UCSD-AML1 (cell line): ENCODE measurements around the gene SAXO1.
"Not testable (repeated sequence)": the region's sequence is repeated elsewhere in the genome, so short reads cannot be mapped to it uniquely, and the experiment has no call there.

Experiments used
- DNase-seq: peaks from one replicate; lab custom pipeline; 2025; ENCODE audit not compliant: unreplicated experiment; lab: John Stamatoyannopoulos, UW

The SAXO1 gene

DNA sequence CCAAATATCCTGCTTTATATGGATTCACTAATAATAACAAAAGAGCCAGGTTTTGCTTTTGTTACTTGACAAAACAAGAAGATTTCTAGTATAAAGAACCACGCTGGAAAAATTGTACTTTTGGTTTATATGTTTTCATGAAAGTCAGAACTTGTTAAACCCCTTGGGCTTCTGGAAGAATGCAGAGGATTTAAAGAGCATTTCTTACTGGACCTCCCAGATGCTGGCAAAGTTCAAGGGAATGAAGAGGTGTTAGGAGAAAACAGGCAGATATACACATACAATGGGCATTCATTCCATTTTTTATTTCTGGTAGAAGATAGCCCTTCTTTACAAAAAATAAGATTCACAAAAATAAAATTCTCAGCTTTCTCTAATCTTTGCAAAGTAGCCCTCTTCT, 61.1 kb downstream of the SAXO1 start:
- no peak for DNase-seq

DNA sequence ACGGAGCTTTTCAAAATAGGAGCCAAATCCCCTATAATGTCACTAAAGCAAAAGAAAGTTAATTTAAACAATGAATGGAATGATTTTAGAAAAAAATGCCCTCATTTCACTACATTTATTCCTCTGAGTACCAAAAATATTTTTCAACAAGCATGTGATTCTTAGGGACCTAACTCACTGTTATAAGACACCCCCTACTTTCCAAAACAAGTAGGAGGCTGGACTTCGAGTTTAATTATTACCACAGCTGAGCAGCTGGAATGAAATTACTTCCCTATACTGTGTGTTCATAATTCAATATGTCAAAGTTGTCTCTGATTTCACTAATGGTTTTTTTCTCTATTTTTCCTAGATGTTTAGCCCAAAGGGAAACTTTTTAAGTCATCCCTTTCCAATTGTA, 61.6 kb downstream of the SAXO1 start:
- DNase-seq, result no peak

DNA sequence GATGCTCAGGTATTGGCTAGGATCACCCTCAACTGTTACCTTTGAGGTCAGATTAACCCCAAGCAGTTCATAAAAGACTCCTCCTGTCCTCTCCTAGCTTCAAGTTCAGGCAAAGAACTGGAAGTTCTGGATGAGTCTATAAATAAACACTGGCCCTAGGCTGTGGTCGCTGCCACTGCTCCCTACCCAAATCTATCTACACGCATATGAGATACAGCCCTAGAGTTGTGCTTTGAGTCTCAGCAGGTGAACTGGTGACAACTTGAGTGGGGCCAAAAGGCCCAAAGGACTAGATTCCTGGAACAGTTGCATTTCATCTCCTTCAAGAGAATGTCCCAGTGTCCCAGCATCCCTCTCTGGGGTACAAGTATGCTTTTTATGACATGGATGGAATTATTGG, 62.6 kb downstream of the SAXO1 start:
- no peak for DNase-seq

DNA sequence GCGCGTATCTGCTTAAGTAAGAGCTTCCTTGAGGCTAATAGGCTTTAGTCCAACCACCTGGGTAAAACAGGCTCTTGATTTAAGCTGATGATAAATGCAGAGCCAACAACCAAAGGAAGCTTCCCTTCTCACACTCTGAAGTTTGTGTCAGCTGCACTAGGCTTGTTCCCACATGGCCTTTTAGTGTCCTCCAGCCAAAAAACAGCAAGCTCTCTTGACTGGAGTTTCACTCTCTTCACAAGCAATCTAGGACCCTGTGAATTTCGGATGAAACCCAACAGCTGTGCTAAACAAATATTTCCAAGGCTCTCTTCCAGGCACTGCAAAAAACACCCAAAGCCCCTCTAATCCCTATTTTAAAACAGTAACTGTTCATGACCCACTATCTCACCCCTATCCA, 63.9 kb downstream of the SAXO1 start:
- no peak for DNase-seq

DNA sequence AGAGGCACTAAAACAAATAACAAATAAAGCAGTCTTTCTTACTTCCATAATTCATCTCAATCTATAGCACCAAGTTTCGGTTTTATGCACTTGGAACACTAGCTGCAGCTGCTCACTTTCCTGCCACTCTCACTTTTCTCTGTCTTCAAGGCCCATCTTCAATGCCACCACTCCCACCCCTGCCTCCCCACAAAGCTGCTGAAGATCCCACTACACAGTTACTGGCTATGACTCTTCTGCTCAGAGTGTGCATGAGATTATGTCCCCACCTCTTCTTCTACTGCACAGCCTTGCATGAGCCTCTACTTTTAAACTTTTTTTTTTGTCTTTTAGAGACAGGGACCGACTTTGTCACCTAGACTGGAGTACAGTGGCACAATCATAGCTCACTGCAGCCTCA, 77.4 kb downstream of the SAXO1 start:
- DNase-seq, result no peak

DNA sequence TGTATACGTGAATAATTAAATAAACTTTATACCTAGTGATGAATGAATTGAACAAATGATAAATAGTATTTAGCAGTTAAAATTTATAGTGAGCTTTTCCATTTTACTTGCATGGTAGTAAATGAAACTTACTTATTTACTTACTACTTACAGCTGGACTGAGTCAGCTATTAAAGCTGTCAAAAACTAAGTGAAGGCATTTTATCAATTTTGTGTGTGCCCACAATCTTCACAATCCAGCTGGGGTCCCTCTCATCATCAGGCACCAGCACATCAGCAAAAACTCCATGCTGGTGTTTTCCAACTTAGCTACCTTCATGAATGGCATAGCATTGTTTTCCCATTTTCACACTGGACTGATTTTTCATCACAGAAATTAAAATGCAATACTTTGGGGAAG, 81.1 kb downstream of the SAXO1 start:
- DNase-seq, result no peak

DNA sequence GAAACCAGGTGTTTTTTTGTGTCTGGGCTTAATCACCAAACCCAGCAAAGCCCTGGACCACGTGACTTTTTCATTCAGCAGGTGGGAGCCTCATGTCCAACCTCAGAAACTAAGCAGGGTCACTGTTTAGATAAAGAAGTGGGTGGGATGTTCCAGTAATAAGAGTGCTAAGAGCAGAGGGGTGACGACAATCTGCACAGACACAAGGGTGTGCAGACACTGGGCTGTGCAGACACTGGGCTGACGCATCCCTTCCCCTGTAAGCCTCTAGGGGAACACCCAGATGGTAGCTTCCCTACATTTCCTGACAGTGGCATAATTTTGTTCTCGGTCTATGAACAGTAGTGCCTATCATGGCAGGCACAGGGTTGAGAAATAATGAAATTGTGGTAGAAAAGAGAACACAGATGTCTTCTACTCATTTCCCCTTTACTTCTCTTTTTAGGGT, 85.1 kb downstream of the SAXO1 start:
- peak; percentile 33 for DNase-seq

DNA sequence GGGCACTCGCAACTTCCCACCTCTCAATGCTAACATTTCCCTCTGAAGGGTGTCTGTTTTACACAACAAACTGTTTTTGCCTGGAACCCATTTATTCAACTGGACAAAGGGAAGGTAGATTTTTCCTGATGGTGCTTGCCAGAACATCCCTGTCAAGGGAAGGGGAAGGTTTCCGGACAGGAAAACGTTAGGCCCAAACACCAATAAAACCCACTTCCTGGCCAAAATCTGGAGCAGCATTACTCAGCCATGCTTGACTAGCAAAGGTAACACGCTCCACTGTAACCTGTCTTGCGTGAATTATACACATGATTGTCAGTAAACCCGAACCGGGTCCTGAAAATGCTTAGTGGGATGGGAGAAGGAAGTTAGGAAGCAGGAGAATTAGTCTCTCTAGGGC, 90.2 kb downstream of the SAXO1 start:
- DNase-seq, result no peak

DNA sequence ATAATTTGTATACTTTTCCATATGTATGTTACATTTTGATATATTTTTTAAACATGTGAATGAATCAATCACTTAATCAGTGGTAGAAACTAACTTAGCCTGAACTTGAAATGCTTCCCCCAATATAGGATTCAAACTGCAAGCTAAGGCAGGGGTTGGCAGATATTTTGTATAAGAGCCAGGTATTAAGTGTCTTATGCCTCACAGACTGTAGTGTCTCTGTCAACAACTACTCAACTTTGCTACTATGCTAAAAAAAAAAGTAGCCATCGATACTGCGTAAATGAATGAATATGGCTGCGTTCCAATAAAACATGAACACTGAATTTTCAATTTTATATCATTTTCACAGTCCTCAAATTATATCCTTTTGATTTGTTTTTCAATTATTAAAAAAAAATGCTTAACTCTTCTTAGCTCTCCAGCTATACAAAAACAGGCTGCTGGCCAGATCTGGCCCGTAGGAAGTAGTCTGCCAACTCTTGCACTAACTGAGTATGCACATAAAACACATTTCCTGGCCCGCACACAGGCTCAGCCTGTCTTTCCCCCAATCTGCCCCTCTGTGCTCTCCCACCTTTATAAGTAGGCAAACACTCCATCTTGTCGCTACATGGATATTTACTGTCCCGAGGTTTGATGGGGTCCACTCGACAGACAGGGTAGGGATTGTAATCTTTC, 91.8 kb downstream of the SAXO1 start:
- DNase-seq, result no peak

DNA sequence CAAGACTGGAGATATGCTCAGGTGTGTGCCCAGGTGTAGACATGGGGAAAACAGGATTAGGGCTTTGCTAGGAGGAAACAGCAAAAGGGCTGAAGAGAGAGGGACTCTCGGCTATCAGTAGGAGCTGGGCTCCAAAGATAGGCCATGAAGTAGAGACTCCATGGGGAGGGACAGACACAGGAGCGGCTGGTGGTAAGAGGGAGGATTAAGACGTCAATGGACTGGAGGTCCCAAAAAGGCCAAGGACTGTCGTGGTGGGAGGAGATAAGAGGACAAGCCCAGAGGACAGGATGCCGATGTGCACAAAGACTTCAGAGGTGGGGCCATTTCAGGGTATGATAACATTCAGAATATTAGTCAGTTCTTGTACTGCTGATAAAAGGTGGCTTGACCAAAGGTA, 93.1 kb downstream of the SAXO1 start:
- DNase-seq, result no peak

DNA sequence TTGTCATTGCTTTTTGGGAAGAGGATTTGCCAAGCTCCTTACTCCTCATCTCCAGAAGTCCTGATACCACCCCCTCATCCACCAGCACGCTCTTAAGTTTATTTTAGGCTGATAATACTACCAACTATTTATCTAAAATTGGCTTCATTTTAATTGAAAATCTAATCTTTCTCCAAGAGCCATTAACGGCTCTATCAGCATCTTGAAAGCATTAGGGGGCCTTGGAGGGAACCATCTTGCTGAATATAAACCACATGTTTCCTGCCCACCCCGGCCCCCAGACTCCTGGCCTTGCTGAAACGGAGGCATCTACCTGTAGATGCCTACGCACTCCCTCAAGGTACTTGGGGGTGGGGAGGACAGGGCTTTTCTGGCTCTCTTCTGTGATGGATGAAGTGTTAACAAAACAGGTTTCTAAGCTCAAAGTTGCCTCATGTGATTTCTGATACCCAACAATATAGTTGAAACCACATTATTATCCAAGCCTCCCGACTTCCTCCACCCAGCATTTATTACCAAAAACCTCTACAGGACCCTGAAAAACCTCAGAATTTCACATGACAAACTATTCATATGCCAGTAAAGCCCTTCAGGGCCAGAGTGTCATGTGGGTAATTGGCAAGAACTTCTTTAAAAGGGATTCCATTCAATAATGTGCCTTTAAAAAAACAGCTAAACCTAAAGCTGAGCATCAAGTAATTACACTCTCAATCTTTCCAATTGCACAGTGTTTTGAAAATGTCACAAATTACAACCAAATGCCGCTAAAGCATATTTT, 96.7 kb downstream of the SAXO1 start:
- DNase-seq, result no peak

DNA sequence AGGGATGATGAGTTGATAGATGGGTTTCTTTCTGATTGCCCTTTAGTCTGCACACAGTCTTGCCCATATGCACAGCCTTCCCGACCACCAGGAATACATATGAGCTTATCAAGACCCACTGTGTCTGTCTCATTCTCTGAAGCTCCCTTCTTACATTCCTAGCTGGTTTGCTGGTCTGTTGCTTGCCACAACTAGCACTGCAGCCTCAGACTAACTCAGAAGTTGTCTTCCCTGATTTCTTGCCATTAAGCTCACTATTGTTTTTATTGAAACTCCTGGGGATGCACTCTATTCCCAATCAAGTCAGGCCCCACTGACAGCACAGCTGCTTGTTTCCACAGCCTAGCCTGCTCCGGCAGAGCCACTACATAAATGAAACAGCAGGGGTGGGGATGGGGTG, 97.5 kb downstream of the SAXO1 start:
- no peak for DNase-seq

DNA sequence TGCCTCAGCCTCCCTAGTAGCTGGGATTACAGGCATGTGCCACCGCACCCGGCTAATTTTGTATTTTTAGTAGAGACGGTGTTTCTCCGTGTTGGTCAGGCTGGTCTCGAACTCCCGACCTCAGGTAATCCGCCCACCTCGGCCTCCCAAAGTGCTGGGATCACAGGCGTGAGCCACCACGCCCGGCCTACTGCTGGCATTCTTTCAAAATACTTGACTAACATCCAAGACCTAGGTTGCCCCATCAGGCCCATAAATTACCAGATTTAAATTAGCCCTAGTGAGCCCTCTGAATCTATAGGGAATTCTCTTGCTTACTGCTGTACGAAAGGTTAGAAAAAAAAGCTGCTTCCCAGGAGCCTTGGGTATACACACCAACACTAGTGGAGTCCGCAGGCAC, 102.4 kb downstream of the SAXO1 start:
- DNase-seq, result not testable (repeated sequence)

DNA sequence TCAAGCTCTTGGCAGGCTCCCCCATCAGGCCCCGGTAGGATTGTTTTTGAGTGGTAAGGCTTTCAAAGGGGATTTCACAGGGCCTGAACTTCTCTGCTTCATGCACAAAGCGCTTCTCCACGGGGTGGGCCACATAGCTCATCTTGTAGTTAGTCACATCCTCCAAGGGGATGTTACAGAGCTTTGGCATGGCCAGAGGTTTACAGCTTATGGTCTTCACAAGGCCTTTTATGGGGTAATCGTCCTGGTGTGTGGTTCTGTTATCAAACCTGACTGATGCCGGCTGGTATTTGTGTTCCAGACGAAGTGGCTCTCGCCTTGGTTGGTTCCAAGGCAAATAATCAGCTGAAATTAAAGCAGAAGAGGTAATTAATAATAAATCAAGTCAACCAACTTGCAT, 104.3 kb downstream of the SAXO1 start:
- DNase-seq, result no peak

DNA sequence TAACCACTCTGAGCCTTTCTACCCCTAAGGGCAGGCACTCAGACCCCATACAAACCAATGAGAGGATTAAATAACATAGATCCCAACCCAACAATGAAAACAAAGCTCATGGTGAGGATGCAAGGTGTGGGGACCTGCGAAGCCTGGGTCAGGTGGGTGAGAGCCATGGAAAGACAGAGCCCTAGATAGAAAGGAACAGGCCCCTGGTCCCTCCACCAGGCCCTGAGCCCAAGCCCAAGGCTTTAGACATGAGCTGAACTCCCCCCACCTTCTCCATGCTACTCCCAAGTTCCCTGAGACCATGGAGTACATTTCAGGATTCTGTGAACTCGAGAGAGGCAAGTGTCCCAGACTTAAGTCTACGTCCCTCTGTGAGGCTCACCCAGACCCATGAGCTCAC, 106.5 kb downstream of the SAXO1 start:
- no peak for DNase-seq

DNA sequence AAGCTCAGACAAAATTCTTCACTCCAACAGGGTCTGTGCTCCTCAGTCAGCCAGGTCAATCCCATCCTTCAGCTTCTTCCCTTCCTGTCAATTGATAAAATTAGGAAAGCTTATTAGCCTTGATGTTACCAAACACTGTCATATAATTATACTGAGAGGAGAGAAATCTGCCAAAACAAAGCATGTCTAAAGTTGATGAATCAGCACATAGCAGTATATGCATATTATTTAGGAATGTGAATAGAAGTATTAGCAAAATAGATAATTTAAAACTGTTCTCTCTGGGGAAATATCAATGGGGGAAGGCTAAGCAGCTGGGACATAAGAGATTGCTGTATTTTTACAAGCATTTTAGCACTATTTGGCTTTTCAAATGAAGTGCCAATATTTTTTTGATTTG, 107.1 kb downstream of the SAXO1 start:
- no peak for DNase-seq

DNA sequence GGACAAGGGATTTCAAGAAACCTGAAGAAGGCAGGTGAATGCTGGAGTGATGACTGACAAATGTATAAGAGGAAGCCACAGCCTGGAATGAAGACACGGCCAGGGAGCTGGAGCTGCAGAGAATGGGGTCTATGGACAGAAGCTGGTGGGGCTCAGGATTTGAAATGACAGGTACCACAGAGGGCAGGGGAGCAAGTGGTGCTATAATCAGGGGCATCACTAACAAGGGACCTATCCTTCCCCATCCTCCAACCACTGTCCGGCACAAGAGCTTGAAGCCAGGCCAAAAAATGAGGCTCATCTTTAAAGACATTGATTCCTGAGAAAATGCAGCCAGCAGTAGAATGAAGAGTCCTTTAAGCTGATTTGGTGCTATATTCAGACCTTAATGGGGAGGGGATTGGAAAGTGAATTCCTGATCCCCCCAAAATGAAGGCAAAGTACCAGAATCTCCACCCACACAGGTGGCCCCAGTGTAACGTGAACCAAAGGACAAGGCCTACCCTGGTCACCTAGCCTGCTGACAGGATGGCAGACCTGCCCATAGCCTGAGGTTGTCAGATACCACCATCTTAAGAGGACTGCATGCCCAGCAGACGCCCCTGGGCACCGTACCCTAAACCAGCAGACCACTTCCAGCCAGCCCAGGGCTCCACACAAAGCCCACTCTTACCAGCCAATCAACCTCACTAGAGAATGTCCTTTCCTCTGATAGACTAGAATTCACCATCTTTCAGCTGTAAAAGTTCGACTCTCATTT, 109.2 kb downstream of the SAXO1 start:
- no peak for DNase-seq

DNA sequence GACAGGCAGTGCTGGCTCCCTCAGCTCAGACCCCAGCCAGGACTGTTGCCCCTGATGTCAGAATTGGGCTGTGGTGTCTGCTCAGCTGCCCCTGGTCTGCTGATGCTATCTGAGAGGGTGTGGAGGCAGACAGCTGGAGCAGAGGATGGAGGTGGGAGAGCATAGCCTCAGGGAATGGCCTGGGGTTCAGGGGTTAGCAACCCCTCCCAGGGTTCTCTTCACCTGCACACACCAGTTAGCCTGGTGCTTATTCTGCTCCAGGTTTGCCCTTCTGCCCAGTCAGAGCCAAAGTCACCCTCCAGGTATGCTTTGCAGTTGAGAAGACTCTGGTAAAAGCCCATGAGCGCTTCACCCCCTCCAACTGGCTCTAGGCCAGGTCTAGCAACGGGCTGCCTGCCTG, 109.8 kb downstream of the SAXO1 start:
- DNase-seq, result no peak

DNA sequence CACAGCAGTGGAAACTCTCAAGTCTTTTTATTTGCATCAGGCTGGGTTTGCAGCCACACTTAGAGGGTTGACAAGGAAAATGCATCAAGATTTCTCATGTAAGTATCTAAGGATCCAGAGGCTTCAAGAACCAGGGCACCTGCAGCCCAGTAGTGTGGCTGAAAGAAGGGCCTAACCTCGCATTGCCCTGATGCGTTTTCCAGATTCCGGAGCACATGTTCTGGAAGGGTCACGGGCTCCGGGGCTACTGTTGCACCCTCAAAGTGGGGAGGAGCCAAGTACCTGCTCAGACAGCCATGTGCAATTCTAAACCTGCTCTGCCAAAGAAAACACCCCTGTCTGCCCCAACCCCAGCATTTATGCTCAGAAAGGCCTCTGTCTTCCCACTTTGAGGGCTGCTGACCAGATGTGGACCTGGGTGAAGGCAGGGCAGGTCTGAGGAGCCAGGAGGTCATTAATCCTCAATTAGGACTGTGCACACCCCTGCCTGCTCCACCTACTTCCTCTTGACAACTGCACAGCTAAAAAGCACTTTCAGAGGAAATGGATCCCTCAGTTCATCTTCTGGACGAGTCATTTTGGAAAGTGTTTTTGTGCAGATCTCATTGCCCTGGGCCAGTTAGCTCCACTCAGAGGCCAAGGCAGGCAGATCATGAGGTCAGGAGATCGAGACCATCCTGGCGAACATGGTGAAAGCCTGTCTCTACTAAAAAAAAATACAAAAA, 110.7 kb downstream of the SAXO1 start:
- no peak for DNase-seq

DNA sequence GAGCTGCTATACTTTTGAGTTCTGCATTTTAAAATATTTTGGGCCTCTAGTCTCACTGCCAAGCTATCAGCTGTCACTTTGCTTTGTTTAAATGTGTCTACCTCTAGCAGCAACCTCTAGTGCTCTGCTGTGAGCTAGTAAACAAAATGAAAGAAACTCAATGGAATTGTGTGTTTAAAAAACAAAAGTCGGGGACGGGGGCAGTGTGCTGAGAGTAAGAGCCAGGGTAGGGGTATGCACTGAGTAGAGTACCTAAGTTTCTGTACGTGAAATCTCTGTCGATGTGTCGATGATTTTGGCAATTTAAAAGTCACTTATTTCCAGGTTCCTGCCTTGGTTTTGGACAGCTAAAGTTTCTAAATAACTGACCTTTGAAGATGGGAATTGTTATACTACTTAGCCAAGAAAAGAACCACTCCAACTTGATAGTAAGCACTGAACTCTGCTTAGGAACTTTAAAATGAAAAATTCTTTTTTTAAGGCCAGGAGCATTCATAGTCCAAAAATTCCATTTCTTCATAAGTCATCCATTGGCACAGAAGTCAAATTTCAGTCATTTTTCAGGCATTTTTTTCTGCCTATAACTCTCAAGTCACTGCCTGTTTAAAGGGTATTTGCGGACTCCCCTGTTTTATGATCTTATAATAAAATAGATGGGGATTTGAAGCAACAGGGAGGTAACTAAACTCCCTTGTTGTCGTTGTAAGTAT, 111.5 kb downstream of the SAXO1 start:
- DNase-seq, result no peak
